HG03045 (cell line): ENCODE measurements around the gene COL4A2.
"Not testable (repeated sequence)": the region's sequence is repeated elsewhere in the genome, so short reads cannot be mapped to it uniquely, and the experiment has no call there.

Source experiments
- ATAC-seq: cut with Tn5 transposase; IDR thresholded peaks from one replicate; pipeline ENCODE4 v1.9.1; 2021; ENCODE audit warnings: mild to moderate bottlenecking, moderate library complexity; ENCODE audit not compliant: unreplicated experiment

Gene COL4A2

DNA sequence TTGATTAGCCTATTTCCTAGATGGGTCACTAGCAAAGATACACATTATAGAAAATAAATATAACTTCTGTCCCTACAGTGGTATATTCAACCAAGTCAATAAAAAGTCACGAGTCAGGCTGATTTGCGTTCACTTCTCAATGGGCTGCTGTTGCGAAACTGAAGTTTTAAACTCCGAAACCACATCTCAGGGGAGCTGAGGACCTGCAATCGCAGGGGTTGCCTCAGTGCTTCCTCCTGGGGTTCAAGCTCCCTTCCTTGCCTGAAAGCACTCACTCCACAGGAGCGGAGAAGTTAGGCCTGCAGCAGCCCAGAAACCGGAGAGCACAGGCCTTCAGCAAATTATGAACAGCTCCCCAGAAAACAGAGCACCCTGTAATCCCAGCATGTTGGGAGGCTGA lies 214.9 kb downstream of the COL4A2 start:
- ATAC-seq, result no peak

DNA sequence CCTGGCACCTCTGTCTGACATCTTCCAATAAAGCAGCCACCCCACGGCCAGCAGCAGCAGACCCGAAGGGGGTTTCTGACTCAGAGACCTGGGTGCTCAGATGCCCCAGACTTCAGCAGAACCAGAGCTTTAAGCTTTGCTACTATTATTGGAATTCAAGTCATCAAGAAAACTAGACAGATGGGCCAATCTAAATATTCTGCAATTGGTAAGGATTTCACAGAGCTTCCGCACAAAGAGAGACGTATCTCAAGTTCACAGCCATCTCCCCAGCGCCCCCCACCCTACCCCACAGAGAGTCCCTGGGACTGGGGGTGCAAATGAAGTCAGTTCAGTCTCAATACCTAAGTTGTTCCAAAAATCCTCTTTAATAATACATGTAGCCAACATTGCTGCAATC lies 215.6 kb downstream of the COL4A2 start:
- no peak for ATAC-seq

DNA sequence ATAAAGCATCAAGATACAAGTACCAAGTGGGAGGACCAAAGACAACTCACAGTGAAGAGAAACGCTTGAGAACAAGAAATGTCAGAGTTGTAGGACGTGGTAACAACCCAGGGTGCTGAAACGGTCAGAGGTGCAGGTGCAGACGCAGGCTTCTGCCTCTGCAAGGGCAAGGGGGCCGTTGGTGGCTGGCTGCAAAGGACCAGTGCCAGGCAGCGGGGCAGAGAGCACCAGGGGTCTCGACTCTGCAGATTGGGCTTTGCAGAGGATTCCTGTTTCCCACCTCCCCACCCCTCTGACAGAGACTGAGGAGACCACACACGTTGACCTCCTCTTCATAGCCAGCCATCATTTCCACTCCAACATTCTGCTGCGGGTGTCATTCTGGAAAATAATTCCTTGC lies 216.1 kb downstream of the COL4A2 start:
- ATAC-seq, result no peak

- ATAC-seq, result no peak
Observed at GRCh38 chr13:110523838-110524540, 216.9 kb downstream of the COL4A2 start.

- ATAC-seq, result no peak
Observed at GRCh38 chr13:110524541-110525257, 217.6 kb downstream of the COL4A2 start.

DNA sequence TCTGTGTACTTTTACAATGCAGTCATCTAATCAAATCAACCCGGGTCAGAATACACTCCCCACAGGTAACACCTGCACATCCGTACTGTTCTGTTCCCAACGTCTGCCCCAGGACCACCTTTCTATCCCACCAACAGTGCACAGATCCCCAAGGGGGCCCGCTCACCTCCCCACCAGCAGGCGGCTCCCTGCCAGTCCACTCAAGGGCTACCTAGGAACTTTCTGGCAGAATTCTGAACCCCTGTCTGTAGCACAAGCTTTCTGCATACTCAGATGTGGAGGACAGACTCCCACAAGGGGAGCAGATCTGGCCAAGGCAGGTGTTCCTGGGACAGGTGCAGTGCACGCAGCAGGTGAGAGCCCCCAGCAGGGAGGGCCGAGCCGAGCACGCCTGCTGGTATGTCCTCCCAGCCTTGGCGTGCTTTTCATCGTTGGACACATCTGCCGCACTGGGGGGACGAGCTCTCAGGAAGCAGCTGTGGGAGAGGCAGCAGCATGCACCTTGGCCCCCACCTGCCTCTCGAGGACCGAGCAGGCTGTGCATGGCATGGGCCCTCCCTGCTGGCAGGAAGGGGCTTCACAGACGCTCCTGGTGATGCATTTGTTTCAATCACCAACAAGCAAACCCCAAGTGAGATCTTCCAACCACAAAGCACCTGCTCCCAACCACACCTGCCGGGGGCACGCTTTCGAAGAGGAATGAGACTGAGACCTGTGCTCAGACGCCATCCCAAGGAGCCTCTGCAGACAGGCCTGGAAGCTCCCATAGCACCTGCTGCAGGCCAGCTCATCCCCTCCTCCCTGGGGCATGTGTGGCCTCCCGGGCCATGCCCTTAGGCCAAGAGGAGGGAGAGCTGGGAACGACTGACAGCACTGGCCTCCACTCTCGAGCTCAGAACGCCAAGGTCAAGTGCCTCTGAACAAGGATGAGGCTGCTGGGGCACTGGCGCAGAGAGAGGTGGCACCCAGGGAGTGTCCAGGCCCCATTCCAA lies 218.5 kb downstream of the COL4A2 start:
- ATAC-seq, result peak; percentile 70

DNA sequence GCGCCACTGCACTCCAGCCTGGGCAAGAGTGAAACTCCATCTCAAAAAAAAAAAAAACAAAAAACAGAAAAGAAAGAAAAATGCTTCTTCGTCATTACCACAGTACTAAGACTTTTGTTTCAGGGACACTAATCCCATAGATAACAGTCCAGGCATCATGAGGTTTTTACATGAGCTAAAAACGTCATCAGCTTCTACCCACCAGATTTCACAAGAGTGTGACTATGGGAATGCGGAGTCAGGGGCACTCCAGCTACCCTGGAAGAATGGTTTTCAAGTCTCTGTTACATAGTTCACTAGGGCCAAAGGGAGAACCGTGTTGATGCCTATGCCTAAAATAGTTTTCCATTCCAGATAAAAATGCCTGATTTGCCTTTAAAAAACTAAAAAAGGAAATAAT lies 221.3 kb downstream of the COL4A2 start:
- ATAC-seq, result no peak

GRCh38 chr13:110528911-110529310 lies 221.8 kb downstream of the COL4A2 start:
- ATAC-seq, result no peak

DNA sequence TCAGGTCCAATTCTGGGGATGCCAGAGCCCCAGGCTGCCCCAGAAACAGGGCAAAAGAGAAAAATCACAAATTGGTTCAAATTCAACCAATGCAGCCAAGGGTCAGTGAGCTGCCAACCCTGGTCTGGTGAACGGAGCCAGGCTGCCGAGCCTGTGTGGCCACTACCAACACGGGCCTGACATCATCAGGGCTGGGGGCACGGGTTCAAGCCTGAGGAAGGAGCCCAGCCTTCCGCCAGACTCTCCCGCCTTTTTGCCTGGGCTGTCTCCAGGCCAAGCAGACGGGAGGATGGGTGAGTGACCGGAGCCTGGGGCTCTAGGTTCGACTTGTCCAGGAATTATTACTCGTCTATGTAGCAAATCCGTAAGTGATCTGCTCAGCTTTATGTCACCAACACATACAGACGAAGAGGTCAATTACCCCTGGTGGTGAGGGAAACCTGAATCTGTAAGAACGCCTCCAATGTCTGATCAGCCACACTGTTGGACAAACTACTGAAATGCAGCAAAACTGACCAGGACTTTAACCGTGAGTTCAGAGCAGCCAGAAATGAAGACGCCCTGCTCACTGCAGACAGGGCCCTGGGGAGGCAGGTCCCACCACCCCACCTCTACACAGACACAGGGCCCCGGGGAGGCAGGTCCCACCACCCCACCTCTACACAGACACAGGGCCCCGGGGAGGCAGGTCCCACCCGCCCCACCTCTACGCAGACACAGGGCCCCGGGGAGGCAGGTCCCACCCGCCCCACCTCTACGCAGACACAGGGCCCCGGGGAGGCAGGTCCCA lies 222.6 kb downstream of the COL4A2 start:
- ATAC-seq, result no peak

DNA sequence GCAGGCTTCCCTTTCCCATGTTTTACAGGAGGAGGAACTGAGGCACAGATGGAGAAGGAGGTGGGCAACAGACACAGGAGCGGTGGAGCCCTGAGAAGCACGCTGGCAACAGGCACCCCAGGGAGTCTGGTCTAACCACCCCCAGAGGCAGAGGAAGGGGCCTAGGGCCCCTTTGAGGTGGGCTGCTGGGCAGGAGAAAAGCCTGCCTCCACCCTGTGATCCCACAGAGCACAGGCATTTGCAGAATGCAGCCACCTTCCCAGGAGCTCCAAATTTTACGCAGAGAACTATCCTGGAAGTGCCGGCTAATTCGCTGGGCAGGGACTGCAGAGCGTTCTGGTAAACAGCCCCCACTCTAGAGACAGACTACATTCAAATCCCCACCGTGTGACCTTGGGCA lies 224.0 kb downstream of the COL4A2 start:
- ATAC-seq, result no peak

- ATAC-seq, result no peak
Observed at GRCh38 chr13:110531671-110532083, 224.6 kb downstream of the COL4A2 start.

DNA sequence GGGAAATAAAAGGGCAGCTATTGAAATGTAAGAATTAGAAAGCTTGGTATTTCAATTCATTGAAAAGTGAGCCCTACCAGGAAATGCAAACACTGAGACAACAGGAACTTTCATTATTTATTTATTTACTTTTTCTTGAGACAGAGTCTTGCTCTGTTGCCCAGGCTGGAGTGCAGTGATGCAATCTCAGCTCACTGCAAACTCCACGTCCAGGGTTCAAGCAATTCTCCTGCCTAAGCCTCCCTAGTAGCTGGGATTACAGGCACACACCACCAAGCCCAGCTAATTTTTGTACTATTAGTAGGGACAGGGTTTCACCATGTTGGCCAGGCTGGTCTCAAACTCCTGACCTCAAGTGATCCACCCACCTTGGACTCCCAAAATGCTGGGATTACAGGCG lies 225.2 kb downstream of the COL4A2 start:
- not testable (repeated sequence) for ATAC-seq

- no peak for ATAC-seq
Observed at GRCh38 chr13:110533771-110534670, 226.9 kb downstream of the COL4A2 start.

DNA sequence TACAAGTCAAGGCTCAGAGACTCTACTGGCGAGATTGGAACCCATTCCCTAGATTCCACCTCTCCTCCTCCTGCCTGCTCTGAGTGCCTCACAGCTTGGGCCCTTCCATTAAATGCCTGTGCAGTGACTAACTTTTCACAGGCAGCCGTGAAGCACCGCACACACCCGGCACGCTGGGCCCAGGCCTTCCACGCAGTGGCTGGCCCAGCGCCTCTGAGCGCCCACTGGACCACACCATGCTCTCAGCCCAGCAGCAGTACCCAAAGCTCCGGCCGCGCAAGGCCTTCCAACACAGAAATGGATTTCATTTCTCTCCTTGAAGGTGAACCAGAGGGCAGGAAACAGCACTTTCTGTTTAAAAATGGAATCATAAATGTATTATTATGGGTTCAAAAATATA lies 228.4 kb downstream of the COL4A2 start:
- ATAC-seq, result no peak

DNA sequence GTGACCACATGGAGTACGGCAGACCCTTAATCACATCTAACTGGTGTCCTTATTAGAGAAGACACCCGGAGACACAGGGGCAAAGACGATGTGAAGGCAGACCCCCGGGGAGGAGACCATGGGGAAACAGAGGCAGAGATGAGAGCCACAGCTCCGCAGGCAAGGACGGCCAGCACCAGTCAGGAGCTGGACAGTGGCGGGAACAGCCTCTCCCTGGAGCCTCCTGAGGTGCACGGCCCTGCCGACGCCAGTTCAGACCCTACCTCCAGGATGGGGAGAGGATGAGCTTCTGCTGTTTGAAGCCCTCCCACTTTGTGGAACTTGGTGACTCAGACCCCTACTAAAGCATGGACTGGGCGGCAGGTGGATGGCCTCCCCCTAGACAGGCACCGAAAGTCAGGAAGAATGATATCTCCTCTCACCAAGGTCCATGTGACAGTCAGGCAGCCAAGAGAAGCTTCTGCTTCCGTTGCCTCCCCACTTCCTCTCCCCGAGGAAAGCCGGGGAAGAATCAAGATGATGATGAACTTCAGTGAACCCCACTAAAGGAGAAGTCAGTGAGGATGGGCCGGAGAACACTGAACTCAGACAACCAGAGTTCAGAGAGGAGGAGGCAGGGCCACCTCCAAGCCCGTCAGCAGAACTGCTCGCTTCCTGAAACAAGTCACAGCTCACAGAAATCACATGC lies 229.1 kb downstream of the COL4A2 start:
- ATAC-seq, result no peak

DNA sequence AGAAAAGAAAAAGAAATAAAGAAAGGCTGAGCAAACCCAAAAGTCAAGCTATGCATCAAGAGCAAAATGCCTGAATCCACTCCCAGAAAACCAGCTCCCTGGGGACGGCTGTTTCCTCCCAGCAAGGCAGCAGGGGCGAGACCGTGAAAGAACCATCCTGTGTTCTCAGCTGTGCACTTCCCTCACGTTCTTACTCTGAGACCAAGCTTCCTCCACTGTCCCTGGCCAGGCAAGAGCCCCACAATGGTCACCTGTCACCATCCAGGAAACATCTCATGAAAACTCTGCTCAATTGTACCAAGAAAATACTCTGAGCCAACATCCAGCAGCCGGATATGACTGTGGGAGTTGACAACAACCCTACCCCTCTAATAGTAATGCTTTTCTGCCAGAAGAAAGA lies 231.5 kb downstream of the COL4A2 start:
- ATAC-seq, result no peak

DNA sequence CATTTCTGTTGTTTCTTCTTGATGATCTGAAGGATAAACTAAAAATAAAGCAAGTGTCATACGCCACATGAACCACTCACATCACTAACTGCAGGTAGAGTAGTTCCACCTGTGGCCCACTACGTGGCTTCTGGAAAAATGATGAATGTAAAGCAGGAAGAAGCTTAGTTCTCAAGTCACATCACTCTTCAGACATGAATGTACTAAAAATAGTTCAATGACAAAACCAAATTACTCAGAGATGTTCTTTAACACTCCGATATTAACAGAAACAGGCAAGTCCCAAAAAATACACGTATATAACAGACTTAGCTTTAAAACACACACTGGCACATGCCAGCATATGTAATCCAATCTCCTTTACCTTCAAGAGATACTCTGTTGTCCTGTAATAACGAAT lies 232.8 kb downstream of the COL4A2 start:
- ATAC-seq, result no peak

- ATAC-seq, result no peak
Observed at GRCh38 chr13:110540871-110541525, 233.9 kb downstream of the COL4A2 start.
